WTC11 (cell line): ENCODE measurements around the gene PRKAG2.

ENCODE experiments used
- AR ChIP-seq: fragments of 250-450 bp; sonication (Bioruptor Pico); IDR thresholded peaks from 2 replicates; pipeline ENCODE4 v1.9.0; 2021; ENCODE audit warnings: mild to moderate bottlenecking
- CTCF ChIP-seq: fragments of 200-600 bp; IDR thresholded peaks from 2 replicates; pipeline ENCODE4 v1.8.0; 2022; ENCODE audit warnings: antibody characterized with exemption
- E2F1 ChIP-seq: sonication (generic); formaldehyde crosslinking; IDR thresholded peaks from 2 replicates; pipeline ENCODE4 v1.8.0; 2022; ENCODE audit warnings: mild to moderate bottlenecking, missing genetic modification reagents
- FOXJ3 ChIP-seq: sonication (generic); formaldehyde crosslinking; IDR thresholded peaks from 2 replicates; pipeline ENCODE4 v1.9.0; 2021; ENCODE audit warnings: missing genetic modification reagents, mild to moderate bottlenecking, borderline replicate concordance
- NR1H2 ChIP-seq: sonication (generic); formaldehyde crosslinking; IDR thresholded peaks from 2 replicates; pipeline ENCODE4 v1.9.0; 2021; ENCODE audit warnings: mild to moderate bottlenecking, moderate library complexity, missing genetic modification reagents
- USF1 ChIP-seq: sonication (generic); formaldehyde crosslinking; IDR thresholded peaks from 2 replicates; pipeline ENCODE4 v1.8.0; 2022; ENCODE audit warnings: mild to moderate bottlenecking, missing genetic modification reagents
- ZNF423 ChIP-seq: fragments of 250-450 bp; sonication (Bioruptor Pico); IDR thresholded peaks from 2 replicates; pipeline ENCODE4 v2.1.2; 2022; ENCODE audit warnings: mild to moderate bottlenecking, moderate library complexity

- TF ChIP-seq USF1 (no peak), NR1H2 (CRISPR knock-in tag) (no peak), CTCF (no peak), AR (no peak), ZNF423 (no peak), FOXJ3 (CRISPR knock-in tag) (no peak), E2F1 (CRISPR knock-in tag) (no peak)
Measured at GRCh38 chr7:151849008-151849878, 27.7 kb downstream of the PRKAG2 start.
